ELF-1 (cell line): Measurements from ENCODE around the gene UNC5B.
"Not testable (repeated sequence)": the region's sequence is repeated elsewhere in the genome, so short reads cannot be mapped to it uniquely, and the experiment has no call there.

ENCODE experiments used
- DNase-seq: peaks from one replicate; pipeline ENCODE4 v3.0.0-alpha.2; 2016; ENCODE audit warnings: low read depth, low spot score

The UNC5B gene

GRCh38 chr10:71209731-71210541, 2.4 kb upstream of the UNC5B start:
- no peak for DNase-seq

DNA sequence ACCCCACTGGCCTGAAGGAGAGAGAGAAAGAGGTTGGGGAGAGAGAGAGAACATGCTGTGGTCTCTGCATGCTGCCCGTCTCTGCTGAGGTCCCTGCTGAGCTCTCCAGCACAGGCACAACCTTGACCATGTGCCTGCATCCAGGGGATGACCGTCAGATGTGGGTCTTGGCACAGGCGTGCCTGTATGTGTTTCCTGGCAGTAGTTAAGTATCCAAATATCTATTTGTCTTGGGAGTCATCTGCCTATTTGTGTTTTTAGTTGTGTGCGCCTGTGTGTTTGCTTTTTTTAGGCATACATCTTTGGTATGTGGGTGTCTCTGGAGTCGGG, 1.9 kb upstream of the UNC5B start:
- no peak for DNase-seq

DNA sequence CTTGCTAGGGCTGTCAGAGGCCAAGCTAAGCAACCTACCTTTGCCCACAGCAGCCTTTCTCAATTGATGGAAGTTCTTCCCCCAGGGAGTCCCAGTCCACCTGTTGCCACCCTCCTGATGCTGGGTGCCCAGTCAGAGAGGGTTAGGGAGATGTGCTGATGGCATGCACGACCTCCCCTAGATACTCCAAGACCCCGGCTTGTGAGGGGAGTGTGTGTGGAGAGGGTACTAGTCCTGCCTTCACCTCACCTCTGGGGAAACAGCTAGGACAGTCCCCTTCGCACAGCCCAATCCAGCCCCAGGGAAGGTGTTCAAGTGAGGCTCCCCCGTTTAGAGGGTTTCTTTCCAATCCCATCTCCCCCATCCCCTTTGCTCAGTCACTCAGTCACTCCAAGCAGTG, 1.3 kb upstream of the UNC5B start:
- DNase-seq: no peak

DNA sequence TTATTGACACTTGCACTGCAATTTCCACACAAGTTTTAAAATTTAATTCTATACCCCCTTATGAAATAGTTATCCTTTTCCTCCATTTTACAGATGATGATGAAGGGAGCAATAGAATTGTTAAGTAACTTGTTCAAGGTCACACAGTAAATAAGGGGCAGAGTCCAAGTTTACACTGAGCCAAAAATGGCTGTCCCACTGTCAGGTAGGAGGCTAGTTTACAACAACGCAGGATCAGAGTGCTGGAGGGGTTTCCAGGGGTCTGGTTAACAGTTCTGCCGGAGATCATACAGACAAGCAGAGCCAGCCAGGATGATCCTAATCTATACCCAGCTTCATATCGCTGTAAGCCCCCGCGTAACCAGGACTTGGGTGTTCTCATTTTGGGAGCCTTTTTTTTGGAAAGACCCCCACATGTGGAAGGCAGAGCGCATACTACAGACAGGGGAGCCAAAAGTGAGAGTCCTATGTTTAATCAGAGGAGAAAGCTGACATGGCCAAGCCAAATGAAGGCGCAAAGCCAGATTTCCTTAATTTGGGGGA, 524 bp upstream of the UNC5B start:
- DNase-seq: no peak

GRCh38 chr10:71213127-71213621, 804 bp downstream of the UNC5B start:
- peak; percentile 75 for DNase-seq

DNA sequence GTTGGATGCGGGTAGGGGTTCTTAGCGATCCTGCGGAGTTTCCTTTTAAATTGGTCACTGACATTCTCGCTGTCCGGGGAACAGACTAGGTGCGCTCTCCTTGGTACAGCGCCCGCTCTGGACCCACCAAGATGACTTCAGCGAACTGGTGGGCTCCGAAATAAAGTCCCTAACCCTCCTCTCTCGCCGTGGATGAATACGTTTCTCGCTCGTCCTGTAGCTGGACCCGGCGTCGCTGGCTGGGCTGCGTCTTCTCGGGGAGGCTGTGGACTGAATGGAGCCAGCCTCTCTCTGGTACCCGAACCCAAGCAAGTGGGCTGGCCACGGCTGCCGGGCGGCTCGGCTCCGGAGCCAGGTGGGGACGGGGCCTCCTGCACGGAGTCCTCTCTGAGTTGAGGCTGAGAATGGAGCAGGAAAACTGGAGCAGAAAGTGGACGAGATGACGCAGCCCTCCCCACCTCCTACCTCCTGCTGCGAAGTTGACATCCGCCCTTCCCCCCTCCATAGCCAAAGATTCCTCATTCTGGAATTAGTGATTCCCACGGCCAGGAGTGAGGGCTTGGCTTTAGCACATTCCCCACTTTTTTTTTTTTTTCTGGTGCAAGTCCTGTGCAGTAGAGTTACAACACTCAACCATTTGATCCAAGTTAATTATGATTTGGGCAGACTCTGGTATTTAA, 1.5 kb downstream of the UNC5B start:
- DNase-seq: peak; percentile 75

GRCh38 chr10:71214641-71215559, 2.5 kb downstream of the UNC5B start:
- no peak for DNase-seq

- DNase-seq: no peak
Measured at GRCh38 chr10:71216363-71216695, 4.0 kb downstream of the UNC5B start.

DNA sequence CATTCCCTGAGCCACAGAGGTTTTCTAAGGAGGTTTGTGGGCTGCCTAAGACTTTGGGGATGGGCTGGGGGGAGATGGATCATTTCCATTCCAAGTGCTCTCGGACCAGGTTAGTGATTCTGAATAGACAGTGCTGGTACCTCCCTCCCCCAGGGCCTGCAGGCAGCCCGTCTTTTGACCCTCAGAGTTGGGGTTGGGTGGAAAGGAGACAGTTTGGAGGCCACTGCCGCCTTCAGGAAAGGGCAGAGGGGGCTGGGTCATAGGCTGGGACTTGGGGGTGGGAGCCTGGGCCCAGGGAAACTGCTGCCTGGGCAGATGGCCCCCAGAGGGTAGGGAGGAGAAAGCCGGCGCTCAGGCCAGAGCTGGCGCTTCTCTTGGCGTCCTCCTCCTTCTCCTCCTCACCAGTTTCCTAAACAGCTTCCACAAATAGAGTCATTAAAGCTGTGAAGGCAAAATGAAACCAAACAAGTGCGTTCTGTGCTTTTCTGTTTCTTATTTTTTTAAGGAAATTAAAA, 4.4 kb downstream of the UNC5B start:
- no peak for DNase-seq

GRCh38 chr10:71217266-71218045, 5.1 kb downstream of the UNC5B start:
- no peak for DNase-seq

DNA sequence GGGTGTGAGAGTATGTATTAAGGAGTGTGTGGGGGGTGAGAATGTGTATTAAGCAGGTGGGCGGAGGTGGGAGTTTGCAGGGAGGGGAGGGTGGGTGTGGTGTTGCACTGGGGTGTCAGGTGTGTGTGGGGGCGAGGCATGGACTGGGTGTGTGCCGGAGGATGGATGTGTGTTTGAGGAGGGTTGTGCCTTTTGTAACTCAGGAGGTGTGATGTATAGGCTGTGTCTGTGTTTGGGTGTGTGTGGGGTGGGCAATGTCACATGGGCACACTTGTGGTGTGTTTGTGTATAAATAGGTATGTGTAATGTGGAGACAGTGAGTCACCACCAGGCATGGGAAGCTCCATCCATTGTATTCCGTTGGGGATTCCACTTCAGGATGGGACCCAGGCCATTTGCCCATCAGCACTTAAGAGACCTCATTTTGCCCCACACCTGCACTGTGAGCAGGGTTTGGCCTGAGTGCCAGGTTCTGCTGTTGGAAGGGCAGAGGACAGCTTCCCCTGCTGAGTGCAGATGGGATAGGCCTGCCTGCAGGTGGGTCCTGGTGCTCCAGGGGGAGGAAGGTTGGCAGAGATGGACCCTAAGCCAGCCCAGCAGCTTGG, 5.8 kb downstream of the UNC5B start:
- DNase-seq: no peak

DNA sequence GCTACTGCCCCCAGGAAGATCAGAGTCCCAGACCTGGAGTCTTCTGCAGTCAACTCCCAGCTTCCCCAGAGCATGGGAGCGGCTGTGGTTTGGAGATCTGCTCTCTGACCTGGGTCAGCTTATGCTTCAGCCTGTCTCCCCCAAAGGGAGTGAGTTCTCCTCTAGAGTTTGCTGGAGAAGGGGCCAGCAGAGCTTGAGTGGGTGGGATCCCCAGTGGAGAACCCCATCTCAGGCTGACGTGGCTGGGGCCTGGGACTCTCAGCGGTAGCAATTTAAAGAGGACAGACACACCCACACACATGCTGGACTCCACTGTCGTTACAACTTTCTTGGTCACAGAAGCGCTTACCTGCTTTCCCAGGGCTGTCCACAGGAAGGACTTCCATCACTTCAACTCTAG, 6.3 kb downstream of the UNC5B start:
- no peak for DNase-seq

GRCh38 chr10:71219236-71219917, 7.0 kb downstream of the UNC5B start:
- DNase-seq: not testable (repeated sequence)

GRCh38 chr10:71219918-71220688, 7.7 kb downstream of the UNC5B start:
- DNase-seq: no peak

- DNase-seq: no peak
Measured at GRCh38 chr10:71220689-71221540, 8.5 kb downstream of the UNC5B start.

GRCh38 chr10:71221586-71222202, 9.3 kb downstream of the UNC5B start:
- DNase-seq: no peak

- peak; percentile 71 for DNase-seq
Measured at GRCh38 chr10:71222601-71223346, 10.4 kb downstream of the UNC5B start.
